ENCODE measurements around the gene SNRPB2. TPM values are rescaled to one million over a fixed set of nuclear protein-coding genes. Genes with fewer than 3 reads are reported as not detected.
A peak's percentile ranks its signal among the peaks of the same experiment; 100 is the strongest.

Gene SNRPB2
- total and polyA plus RNA-seq, 9 of the 15 experiments (the other 6 are each of a cell fraction or from before 2014, with no cell fraction given) = 40.0 to 131 (median 89.4) TPM

- no peak overlapping the region for H3K4me2 ChIP-seq (ENCODE audit: insufficient read depth, low read length)
- in situ Hi-C loops (cut with MboI) = no loop called here
- H3K9me1 ChIP-seq (ENCODE audit: control insufficient read depth, insufficient read depth, low read length) = no peaks in the 10 kb centered on the region
- FAIRE-seq = no peak
- H3K27me3 ChIP-seq (ENCODE audit: control insufficient read depth in 2 of 2, insufficient read depth in 2 of 2, low read length in 2 of 2) = peaks cover 2 to 8% of the 10 kb centered on the region in 2 experiments; a peak in 3 of 5 replicates
- no TSS peak for BruUV-seq (replicated peaks)
- H3K27ac ChIP-seq (ENCODE audit: extremely low read depth, low read depth, low read length) = no peak overlapping the region
- POLR2A ChIA-PET = interaction anchor here (1.9 kb wide), 1 partner anchor 11 kb away, joined by 5 read pairs; no protein-coding TSS in a partner anchor
- CTCF ChIA-PET (ENCODE audit: low intra/inter-chr PET ratio) = no interaction called here
- 3% methylated on average over 4 of the region's 4 CpGs for WGBS (ENCODE audit: insufficient coverage, low coverage, missing lambda C conversion rate)
- H3K79me2 ChIP-seq (ENCODE audit: control insufficient read depth, insufficient read depth, low read length) = no peaks in the 10 kb centered on the region
- H3K4me3 ChIP-seq = no peak overlapping the region
- no peaks in the 10 kb centered on the region; a peak in 1 of 5 replicates for H3K4me1 ChIP-seq (replicated peaks in 1 of 2; ENCODE audit: control insufficient read depth in 2 of 2, insufficient read depth in 2 of 2, low read length in 2 of 2)
- H3K36me3 ChIP-seq (ENCODE audit: control insufficient read depth, insufficient read depth, low read length) = no peaks in the 10 kb centered on the region
- H3K9me3 ChIP-seq (replicated peaks; ENCODE audit: control insufficient read depth, insufficient read depth, low read depth, low read length) = no peaks in the 10 kb centered on the region
- no peak overlapping the region for H3K9ac ChIP-seq (ENCODE audit: insufficient read depth in 1 of 2, low read depth in 2 of 2, low read length in 2 of 2)
- no peak for DNase-seq (ENCODE audit: extremely low read depth in 1 of 4, low spot score in 3 of 4)
- intact Hi-C loops (cut with micrococcal nuclease) = no loop called here
- TF ChIP-seq TBP (optimal IDR thresholded peaks at IDR 0.05; ENCODE audit: low read depth, low read length) (no peak), CEBPG (CRISPR knock-in tag; IDR thresholded peaks at IDR 0.05) (no peak), CEBPG (tag; conservative IDR thresholded peaks at IDR 0.05 in 1 of 2, IDR thresholded peaks at IDR 0.05 in 1 of 2) (peak; percentile 71 to 94), CEBPB (tag; IDR thresholded peaks at IDR 0.05) (peak; percentile 62), ATF3 (IDR thresholded peaks at IDR 0.05) (peak; percentile 37; the same call in 1 of the 2 replicates), ATF3 (CRISPR knock-in tag; conservative IDR thresholded peaks at IDR 0.05) (no peak)
- no peaks in the 10 kb centered on the region for H4K20me1 ChIP-seq (replicated peaks; ENCODE audit: control insufficient read depth, insufficient read depth, low read length)
- H2AFZ ChIP-seq (ENCODE audit: low read depth, low read length) = no peak overlapping the region
- ATAC-seq = no peak
Measured at GRCh38 chr20:16711661-16712258, 18.1 kb upstream of the SNRPB2 start.

Measured in K562 (cell line).